ENCODE measurements around the gene KDF1.

GRCh38 chr1:26911399-26912146 lies 48.7 kb downstream of the KDF1 start:
- no peak for TF ChIP-seq SIN3A (IDR thresholded peaks at IDR 0.05; ENCODE audit: borderline replicate concordance, low read depth, low read length)
- TF ChIP-seq CTCF (IDR thresholded peaks at IDR 0.05): no peak
